HEK293 (cell line): ENCODE measurements around the gene MAP7.

ENCODE experiments used
- CTCF ChIA-PET: fragments of 350-600 bp; formaldehyde crosslinking; extraction: SDS; loops from one replicate; lab custom pipeline; 2021; ENCODE audit warnings: antibody characterized with exemption; lab: Yijun Ruan, JAX
- POLR2A ChIA-PET: fragments of 300-600 bp; formaldehyde crosslinking; extraction: SDS; loops from one replicate; lab custom pipeline; 2020; ENCODE audit warnings: antibody characterized with exemption, inconsistent platforms; lab: Yijun Ruan, JAX
- H3K27ac ChIP-seq: fragments of 200-500 bp; sonication (Bioruptor generic); 2 replicates; pipeline ENCODE4 v1.5.1; 2014; ENCODE audit warnings: low read depth, low read length, control low read depth, inconsistent platforms; ENCODE audit errors: extremely low read depth
- H3K36me3 ChIP-seq, 2 experiments: fragments of 200-500 bp in 1 of 2; sonication (Bioruptor generic) in 1 of 2; 1 replicate in 1 of 2; 2 replicates in 1 of 2; pipeline ENCODE4 v1.5.1; 2014 to 2017; ENCODE audit warnings: inconsistent platforms in 2 of 2, low read length in 2 of 2; ENCODE audit not compliant: control insufficient read depth in 2 of 2, insufficient read depth in 1 of 2
- H3K4me1 ChIP-seq: fragments of 200-500 bp; sonication (Bioruptor generic); 2 replicates; pipeline ENCODE4 v1.5.1; 2014; ENCODE audit warnings: mild to moderate bottlenecking, low read length, inconsistent platforms; ENCODE audit not compliant: control insufficient read depth, insufficient read depth
- H3K4me3 ChIP-seq: 2 replicates; pipeline ENCODE4 v1.5.1; 2011; ENCODE audit warnings: low read depth, mild to moderate bottlenecking, control low read depth, low read length, moderate library complexity
- H3K9me3 ChIP-seq: fragments of 200-500 bp; sonication (Bioruptor generic); 2 replicates; pipeline ENCODE4 v1.5.1; 2014; ENCODE audit warnings: low read depth, low read length, inconsistent platforms; ENCODE audit not compliant: control insufficient read depth, insufficient read depth
- CTCF ChIP-seq: fragments of 450-650 bp; formaldehyde crosslinking; IDR thresholded peaks from 2 replicates; pipeline ENCODE4 v1.5.1; 2016; ENCODE audit warnings: missing biosample characterization, missing genetic modification characterization
- HOXC10 ChIP-seq: sonication (generic); formaldehyde crosslinking; IDR thresholded peaks from 2 replicates; pipeline ENCODE4 v1.8.1; 2023; ENCODE audit warnings: mild to moderate bottlenecking, missing genetic modification reagents
- IKZF3 ChIP-seq: fragments of 450-650 bp; IDR thresholded peaks from 2 replicates; pipeline ENCODE4 v1.5.0; 2018; ENCODE audit warnings: missing biosample characterization, mild to moderate bottlenecking, missing genetic modification characterization, moderate library complexity
- MEIS1 ChIP-seq: sonication (generic); formaldehyde crosslinking; IDR thresholded peaks from 2 replicates; pipeline ENCODE4 v1.8.1; 2022; ENCODE audit warnings: missing genetic modification reagents, mild to moderate bottlenecking, borderline replicate concordance
- SP3 ChIP-seq: fragments of 450-650 bp; formaldehyde crosslinking; IDR thresholded peaks from 2 replicates; pipeline ENCODE4 v1.5.1; 2016; ENCODE audit warnings: missing biosample characterization, missing genetic modification characterization
- ZBTB20 ChIP-seq: fragments of 450-650 bp; formaldehyde crosslinking; IDR thresholded peaks from 2 replicates; pipeline ENCODE4 v1.5.1; 2016; ENCODE audit warnings: missing biosample characterization, missing genetic modification characterization
- ZBTB21 ChIP-seq: fragments of 450-650 bp; formaldehyde crosslinking; IDR thresholded peaks from 2 replicates; pipeline ENCODE4 v1.5.1; 2017; ENCODE audit warnings: missing biosample characterization, missing genetic modification characterization
- ZFHX2 ChIP-seq: fragments of 450-650 bp; formaldehyde crosslinking; conservative IDR thresholded peaks from 2 replicates; pipeline ENCODE4 v1.5.1; 2016; ENCODE audit warnings: missing biosample characterization, missing genetic modification characterization
- ZNF138 ChIP-seq: fragments of 450-650 bp; formaldehyde crosslinking; IDR thresholded peaks from 2 replicates; pipeline ENCODE4 v1.5.1; 2016; ENCODE audit warnings: missing biosample characterization, missing genetic modification characterization, borderline replicate concordance
- ZNF211 ChIP-seq: fragments of 450-650 bp; formaldehyde crosslinking; IDR thresholded peaks from 2 replicates; pipeline ENCODE4 v1.5.1; 2016; ENCODE audit warnings: low read depth, missing biosample characterization, missing genetic modification characterization
- ZNF274 ChIP-seq, 2 experiments: fragments of 200-500 bp in 1 of 2; fragments of 450-650 bp in 1 of 2; sonication (Bioruptor generic) in 1 of 2; formaldehyde crosslinking in 1 of 2; IDR thresholded peaks; 2 replicates each; pipeline versions ENCODE4 v1.5.1 to v1.6.1; 2014 to 2016; ENCODE audit warnings: borderline replicate concordance in 1 of 2, inconsistent platforms in 1 of 2, low read length in 1 of 2, missing biosample characterization in 1 of 2, missing genetic modification characterization in 1 of 2
- ZNF341 ChIP-seq: fragments of 450-650 bp; formaldehyde crosslinking; IDR thresholded peaks from 2 replicates; pipeline ENCODE4; 2016; ENCODE audit warnings: low read depth, missing biosample characterization, missing genetic modification characterization
- ZNF416 ChIP-seq: fragments of 450-650 bp; formaldehyde crosslinking; IDR thresholded peaks from 2 replicates; pipeline ENCODE4 v1.5.1; 2016; ENCODE audit warnings: missing biosample characterization, missing genetic modification characterization
- ZNF558 ChIP-seq: fragments of 450-650 bp; formaldehyde crosslinking; IDR thresholded peaks from 2 replicates; pipeline ENCODE4 v1.5.1; 2016; ENCODE audit warnings: missing biosample characterization, missing genetic modification characterization
- ZSCAN5A ChIP-seq: fragments of 450-650 bp; formaldehyde crosslinking; IDR thresholded peaks from 2 replicates; pipeline ENCODE4 v1.5.1; 2016; ENCODE audit warnings: missing biosample characterization, missing genetic modification characterization
- TF ChIP-seq, protein P1 (sequence below): fragments of 450-650 bp; formaldehyde crosslinking; IDR thresholded peaks from 2 replicates; pipeline ENCODE4 v1.5.1; 2016; ENCODE audit warnings: missing biosample characterization, missing genetic modification characterization
- TF ChIP-seq, protein P2 (sequence below): fragments of 450-650 bp; formaldehyde crosslinking; IDR thresholded peaks from 2 replicates; pipeline ENCODE4 v1.5.1; 2016; ENCODE audit warnings: missing biosample characterization, missing genetic modification characterization, low read depth
- TF ChIP-seq, protein P3 (sequence below): fragments of 450-650 bp; formaldehyde crosslinking; IDR thresholded peaks from 2 replicates; pipeline ENCODE4 v1.5.1; 2016; ENCODE audit warnings: missing biosample characterization, missing genetic modification characterization

The MAP7 gene

GRCh38 chr6:136351518-136352110, 198.6 kb downstream of the MAP7 start (continued):
- no peak for TF ChIP-seq HOXC10
- no peak for TF ChIP-seq ZNF274 (IDR thresholded peaks at IDR 0.05; ENCODE audit: low read length)
- no peak for TF ChIP-seq ZNF274 (tag by site-specific recombination; IDR thresholded peaks at IDR 0.05; ENCODE audit: borderline replicate concordance)
- no peak for TF ChIP-seq ZBTB21 (tag by site-specific recombination)
- TF ChIP-seq MEIS1 (CRISPR knock-in tag), result no peak
- TF ChIP-seq, all 188 proteins: peak for 8

DNA sequence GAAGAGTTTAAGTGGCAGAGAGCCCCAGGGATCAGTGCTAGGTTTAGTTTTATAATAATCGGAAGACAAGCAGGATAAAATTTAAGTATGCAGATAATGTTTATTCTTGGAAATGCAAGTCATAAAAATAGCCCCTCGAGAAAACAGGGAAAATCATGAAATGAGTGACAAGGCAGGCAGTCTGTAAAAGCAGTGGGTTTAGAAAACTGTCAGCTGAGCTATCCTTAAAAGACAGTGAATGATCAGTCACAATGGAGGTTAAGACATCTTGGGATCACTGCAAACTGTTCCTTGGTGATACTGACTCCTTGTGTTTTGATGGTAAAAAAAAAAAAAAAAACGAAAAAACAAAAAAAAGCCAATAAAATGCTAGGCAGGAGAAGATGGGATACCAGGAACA, 199.3 kb downstream of the MAP7 start:
- ChIA-PET CTCF (interaction anchor here (1.0 to 1.1 kb wide), 3 partner anchors 14 to 201 kb away, joined by 3 to 13 read pairs (median 4); no protein-coding TSS in a partner anchor), POLR2A (no interaction called here)
- Histone ChIP-seq H3K4me3 (no peak overlapping the region), H3K36me3 (peaks cover under 1 to 4% of the 10 kb centered on the region in 2 experiments), H3K4me1 (peaks cover 6% of the 10 kb centered on the region; the same call in 1 of the 2 replicates), H3K27ac (no peak overlapping the region), H3K9me3 (no peaks in the 10 kb centered on the region)
- TF ChIP-seq CTCF (0 out of 2 replicates have a peak, but pooled peaks have one; percentile 14), ZFHX2 (tag by site-specific recombination) (no peak)

DNA sequence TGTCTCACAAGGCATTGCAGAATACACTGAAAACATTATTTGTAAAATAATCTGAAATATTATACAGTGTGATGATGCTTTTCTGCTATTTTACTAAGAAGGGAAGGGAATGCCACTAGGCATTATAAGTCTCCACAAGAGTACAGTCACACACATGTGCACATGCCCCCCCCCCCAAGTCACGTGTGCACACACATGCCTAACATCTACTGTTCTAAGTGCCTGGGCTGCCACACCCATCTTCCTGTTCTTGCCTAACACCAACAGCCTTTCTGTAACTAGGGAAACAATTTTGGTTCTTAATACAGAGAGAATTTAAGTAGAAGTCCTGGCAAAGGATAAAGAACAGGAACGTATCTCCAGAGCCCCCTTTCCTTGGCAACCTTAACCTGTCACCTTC, 202.4 kb downstream of the MAP7 start:
- POLR2A ChIA-PET, result no interaction called here

More for the DNA sequence above, 202.4 kb downstream of the MAP7 start:
- CTCF ChIA-PET, result no interaction called here
- H3K27ac ChIP-seq, result no peak overlapping the region
- TF ChIP-seq IKZF3 (tag by site-specific recombination) (no peak), ZNF341 (tag by site-specific recombination) (no peak), ZNF211 (tag by site-specific recombination) (no peak), ZNF558 (no peak), ZBTB20 (no peak), SP3 (tag by site-specific recombination) (no peak), ZNF416 (tag by site-specific recombination) (no peak), ZSCAN5A (no peak), ZNF138 (no peak)
- TF ChIP-seq, protein P1, sequence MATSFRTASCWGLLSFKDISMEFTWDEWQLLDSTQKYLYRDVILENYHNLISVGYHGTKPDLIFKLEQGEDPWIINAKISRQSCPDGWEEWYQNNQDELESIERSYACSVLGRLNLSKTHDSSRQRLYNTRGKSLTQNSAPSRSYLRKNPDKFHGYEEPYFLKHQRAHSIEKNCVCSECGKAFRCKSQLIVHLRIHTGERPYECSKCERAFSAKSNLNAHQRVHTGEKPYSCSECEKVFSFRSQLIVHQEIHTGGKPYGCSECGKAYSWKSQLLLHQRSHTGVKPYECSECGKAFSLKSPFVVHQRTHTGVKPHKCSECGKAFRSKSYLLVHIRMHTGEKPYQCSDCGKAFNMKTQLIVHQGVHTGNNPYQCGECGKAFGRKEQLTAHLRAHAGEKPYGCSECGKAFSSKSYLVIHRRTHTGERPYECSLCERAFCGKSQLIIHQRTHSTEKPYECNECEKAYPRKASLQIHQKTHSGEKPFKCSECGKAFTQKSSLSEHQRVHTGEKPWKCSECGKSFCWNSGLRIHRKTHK (tag by site-specific recombination), result no peak
- TF ChIP-seq, protein P2, sequence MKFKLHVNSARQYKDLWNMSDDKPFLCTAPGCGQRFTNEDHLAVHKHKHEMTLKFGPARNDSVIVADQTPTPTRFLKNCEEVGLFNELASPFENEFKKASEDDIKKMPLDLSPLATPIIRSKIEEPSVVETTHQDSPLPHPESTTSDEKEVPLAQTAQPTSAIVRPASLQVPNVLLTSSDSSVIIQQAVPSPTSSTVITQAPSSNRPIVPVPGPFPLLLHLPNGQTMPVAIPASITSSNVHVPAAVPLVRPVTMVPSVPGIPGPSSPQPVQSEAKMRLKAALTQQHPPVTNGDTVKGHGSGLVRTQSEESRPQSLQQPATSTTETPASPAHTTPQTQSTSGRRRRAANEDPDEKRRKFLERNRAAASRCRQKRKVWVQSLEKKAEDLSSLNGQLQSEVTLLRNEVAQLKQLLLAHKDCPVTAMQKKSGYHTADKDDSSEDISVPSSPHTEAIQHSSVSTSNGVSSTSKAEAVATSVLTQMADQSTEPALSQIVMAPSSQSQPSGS, result no peak
- TF ChIP-seq, protein P3, sequence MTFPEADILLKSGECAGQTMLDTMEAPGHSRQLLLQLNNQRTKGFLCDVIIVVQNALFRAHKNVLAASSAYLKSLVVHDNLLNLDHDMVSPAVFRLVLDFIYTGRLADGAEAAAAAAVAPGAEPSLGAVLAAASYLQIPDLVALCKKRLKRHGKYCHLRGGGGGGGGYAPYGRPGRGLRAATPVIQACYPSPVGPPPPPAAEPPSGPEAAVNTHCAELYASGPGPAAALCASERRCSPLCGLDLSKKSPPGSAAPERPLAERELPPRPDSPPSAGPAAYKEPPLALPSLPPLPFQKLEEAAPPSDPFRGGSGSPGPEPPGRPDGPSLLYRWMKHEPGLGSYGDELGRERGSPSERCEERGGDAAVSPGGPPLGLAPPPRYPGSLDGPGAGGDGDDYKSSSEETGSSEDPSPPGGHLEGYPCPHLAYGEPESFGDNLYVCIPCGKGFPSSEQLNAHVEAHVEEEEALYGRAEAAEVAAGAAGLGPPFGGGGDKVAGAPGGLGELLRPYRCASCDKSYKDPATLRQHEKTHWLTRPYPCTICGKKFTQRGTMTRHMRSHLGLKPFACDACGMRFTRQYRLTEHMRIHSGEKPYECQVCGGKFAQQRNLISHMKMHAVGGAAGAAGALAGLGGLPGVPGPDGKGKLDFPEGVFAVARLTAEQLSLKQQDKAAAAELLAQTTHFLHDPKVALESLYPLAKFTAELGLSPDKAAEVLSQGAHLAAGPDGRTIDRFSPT, result no peak
- TF ChIP-seq, all 188 proteins: peak for 0
- Histone ChIP-seq H3K36me3 (peaks cover 0 to 7% of the 10 kb centered on the region in 2 experiments; a peak in 2 of 3 replicates), H3K4me3 (no peak overlapping the region), H3K9me3 (no peaks in the 10 kb centered on the region), H3K4me1 (peaks cover 6% of the 10 kb centered on the region; the same call in 1 of the 2 replicates)
